ENCODE data around the gene IGSF22. TPM values are rescaled to one million over a fixed set of nuclear protein-coding genes. Genes with fewer than 3 reads are reported as not detected.
"Not testable (repeated sequence)": the region's sequence is repeated elsewhere in the genome, so short reads cannot be mapped to it uniquely, and the experiment has no call there.

Gene IGSF22
- total RNA-seq, 2 donors from 2014 or later: not detected

DNA sequence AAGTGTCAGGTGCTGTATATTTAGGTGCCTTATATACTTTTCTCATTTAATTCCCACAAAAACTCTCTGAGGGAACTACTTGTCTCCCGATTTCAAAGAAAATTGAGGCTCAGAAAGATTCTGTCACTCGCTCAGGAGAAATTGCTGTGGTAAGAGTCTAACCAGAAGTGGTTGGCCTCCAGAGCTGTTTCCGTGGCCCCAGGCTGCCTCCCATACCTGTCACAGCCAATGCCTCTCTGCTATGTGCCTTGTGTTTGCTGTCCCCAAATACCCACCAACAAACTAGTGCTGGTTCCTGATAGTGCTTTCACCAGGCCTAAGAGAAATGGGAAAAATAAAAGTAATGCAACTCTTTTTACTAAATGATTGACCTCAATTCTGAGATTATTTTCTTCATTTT lies 48.4 kb downstream of the IGSF22 start:
- TF ChIP-seq POLR2A (IDR thresholded peaks at IDR 0.05): no peak
- TF ChIP-seq, protein P1, sequence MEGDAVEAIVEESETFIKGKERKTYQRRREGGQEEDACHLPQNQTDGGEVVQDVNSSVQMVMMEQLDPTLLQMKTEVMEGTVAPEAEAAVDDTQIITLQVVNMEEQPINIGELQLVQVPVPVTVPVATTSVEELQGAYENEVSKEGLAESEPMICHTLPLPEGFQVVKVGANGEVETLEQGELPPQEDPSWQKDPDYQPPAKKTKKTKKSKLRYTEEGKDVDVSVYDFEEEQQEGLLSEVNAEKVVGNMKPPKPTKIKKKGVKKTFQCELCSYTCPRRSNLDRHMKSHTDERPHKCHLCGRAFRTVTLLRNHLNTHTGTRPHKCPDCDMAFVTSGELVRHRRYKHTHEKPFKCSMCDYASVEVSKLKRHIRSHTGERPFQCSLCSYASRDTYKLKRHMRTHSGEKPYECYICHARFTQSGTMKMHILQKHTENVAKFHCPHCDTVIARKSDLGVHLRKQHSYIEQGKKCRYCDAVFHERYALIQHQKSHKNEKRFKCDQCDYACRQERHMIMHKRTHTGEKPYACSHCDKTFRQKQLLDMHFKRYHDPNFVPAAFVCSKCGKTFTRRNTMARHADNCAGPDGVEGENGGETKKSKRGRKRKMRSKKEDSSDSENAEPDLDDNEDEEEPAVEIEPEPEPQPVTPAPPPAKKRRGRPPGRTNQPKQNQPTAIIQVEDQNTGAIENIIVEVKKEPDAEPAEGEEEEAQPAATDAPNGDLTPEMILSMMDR (IDR thresholded peaks at IDR 0.05): no peak
- no peak overlapping the region for H3K27ac ChIP-seq
- ATAC-seq (no peak), DNase-seq (no peak)
- H3K4me1 ChIP-seq: no peaks in the 10 kb centered on the region
- no peaks in the 10 kb centered on the region for H3K27me3 ChIP-seq
- 91 to 93% methylated on average over 3 of the region's 3 CpGs for WGBS, 2 donors
- H3K36me3 ChIP-seq (replicated peaks in 1 of 2; ENCODE audit: insufficient read depth in 1 of 2, low read depth in 2 of 2): no peaks in the 10 kb centered on the region
- intact Hi-C loops (cut with DNase I): no loop called here
- no peak overlapping the region for H3K4me3 ChIP-seq
- H3K9me3 ChIP-seq: no peaks in the 10 kb centered on the region

DNA sequence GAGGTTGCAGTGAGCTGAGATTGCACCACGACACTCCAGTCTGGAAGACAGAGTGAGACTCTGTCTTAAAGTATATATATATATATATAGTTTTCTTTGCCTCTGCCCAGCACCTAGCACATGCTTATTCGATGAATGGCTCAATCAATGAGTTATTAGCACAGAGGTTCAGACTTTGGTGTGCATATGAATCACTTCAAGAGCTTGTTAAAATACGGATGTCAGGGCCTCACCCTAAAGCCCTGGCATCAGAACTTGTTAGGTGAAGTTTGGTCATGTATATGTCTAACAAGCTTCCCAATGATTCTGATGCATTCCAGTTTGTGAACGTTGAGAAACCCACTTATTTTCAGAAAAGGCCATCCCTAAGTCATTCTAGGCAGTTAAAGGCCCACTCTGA lies 49.2 kb downstream of the IGSF22 start:
- Histone ChIP-seq H3K4me1 (no peaks in the 10 kb centered on the region), H3K4me3 (no peak overlapping the region), H3K27ac (no peak overlapping the region), H3K36me3 (replicated peaks in 1 of 2; ENCODE audit: insufficient read depth in 1 of 2, low read depth in 2 of 2) (no peaks in the 10 kb centered on the region), H3K9me3 (no peaks in the 10 kb centered on the region), H3K27me3 (no peaks in the 10 kb centered on the region)
- intact Hi-C loops (cut with DNase I): no loop called here
- TF ChIP-seq, protein P1 (IDR thresholded peaks at IDR 0.05): no peak
- TF ChIP-seq POLR2A (IDR thresholded peaks at IDR 0.05): no peak
- ATAC-seq (no peak), DNase-seq (no peak)
- 71 to 83% methylated on average over 4 of the region's 4 CpGs for WGBS, 2 donors

DNA sequence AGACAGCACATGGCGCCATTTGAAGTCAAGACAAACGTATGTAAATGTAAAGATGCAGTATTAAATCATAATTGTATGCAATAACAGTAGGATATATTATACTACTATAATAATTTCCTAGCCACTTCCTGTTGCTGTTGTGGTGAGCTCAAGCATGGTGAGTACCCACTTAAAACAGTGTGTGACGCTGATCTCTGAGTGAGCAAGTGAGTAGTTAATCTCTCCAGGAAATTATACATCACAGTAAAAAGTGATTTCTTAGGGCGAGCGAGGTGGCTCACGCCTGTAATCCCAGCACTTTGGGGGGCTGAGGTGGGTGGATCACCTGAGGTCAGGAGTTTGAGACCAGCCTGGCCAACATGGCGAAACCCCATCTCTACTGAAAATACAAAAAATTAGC lies 53.8 kb downstream of the IGSF22 start:
- H3K4me3 ChIP-seq; H3K27ac ChIP-seq; H3K36me3 ChIP-seq (replicated peaks in 1 of 2; ENCODE audit: insufficient read depth in 1 of 2, low read depth in 2 of 2); DNase-seq; H3K9me3 ChIP-seq; intact Hi-C loops (cut with DNase I); H3K27me3 ChIP-seq; ATAC-seq: not testable (repeated sequence)
- peaks cover 27% of the 10 kb centered on the region for H3K4me1 ChIP-seq
- 77 to 91% methylated on average over 7 of the region's 7 CpGs for WGBS, 2 donors

DNA sequence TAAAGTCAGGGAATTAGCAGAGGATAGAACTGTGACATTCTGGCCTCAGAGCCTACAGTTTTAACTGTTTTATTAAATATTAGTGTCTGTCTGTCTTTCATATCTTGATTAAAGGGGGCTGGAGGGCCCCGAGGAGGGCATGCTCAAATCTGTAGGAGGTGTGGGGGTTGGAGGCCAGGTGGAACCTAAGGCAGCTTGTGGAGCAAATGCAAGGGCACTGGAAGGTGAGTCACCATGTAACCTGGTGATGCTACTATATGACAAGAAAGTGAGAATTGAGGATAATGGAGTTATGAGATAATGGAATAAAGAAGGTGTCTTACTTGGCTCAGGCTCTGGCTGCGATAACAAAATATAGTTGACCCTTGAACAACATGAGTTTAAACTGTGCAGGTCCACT lies 54.7 kb downstream of the IGSF22 start:
- Histone ChIP-seq H3K27me3 (no peaks in the 10 kb centered on the region), H3K36me3 (replicated peaks in 1 of 2; ENCODE audit: insufficient read depth in 1 of 2, low read depth in 2 of 2) (no peaks in the 10 kb centered on the region), H3K9me3 (no peaks in the 10 kb centered on the region), H3K4me1 (peaks cover 35% of the 10 kb centered on the region), H3K4me3 (no peak overlapping the region), H3K27ac (no peak overlapping the region)
- ATAC-seq (no peak), DNase-seq (no peak)
- WGBS, 2 donors: 74 to 80% methylated on average over 2 of the region's 2 CpGs
- TF ChIP-seq, protein P1 (IDR thresholded peaks at IDR 0.05): no peak
- TF ChIP-seq POLR2A (IDR thresholded peaks at IDR 0.05): no peak
- intact Hi-C loops (cut with DNase I): no loop called here

DNA sequence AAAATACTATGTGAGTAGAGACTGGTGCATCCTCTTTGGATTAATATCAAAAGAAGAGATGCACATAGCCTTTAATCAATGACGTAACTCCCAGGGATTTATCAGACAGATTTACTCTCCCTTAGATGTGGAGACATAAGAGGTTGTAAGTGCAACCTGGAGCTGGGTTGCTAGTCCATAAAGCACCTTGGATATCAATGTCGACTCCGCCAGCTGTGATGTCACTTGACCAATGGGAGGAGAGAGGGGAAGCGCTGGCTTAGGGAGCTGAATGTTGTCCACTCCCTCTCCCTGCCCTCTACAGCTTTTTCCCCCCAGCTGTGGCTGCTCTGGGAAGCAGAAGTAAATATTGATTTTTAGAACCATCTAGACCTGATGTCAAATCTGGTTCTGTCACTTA lies 56.3 kb downstream of the IGSF22 start:
- H3K27ac ChIP-seq: no peak overlapping the region
- DNase-seq: peak in 3 of 4 donors; percentile 15 to 34 (median 16)
- ATAC-seq: peak; percentile 45
- TF ChIP-seq POLR2A (IDR thresholded peaks at IDR 0.05): no peak
- TF ChIP-seq, protein P1 (IDR thresholded peaks at IDR 0.05): no peak
- no peaks in the 10 kb centered on the region for H3K27me3 ChIP-seq
- H3K4me3 ChIP-seq: no peak overlapping the region
- H3K9me3 ChIP-seq: no peaks in the 10 kb centered on the region
- peaks cover 35% of the 10 kb centered on the region for H3K4me1 ChIP-seq
- WGBS, 2 donors: 39 to 49% methylated on average over 4 of the region's 4 CpGs
- no peaks in the 10 kb centered on the region for H3K36me3 ChIP-seq (replicated peaks in 1 of 2; ENCODE audit: insufficient read depth in 1 of 2, low read depth in 2 of 2)
- intact Hi-C loops (cut with DNase I): no loop called here

All from body of pancreas (tissue), 4 donors.